ENCODE measurements around the gene RBM23.
A peak's percentile ranks its signal among the peaks of the same experiment; 100 is the strongest.
"Not testable (repeated sequence)": the region's sequence is repeated elsewhere in the genome, so short reads cannot be mapped to it uniquely, and the experiment has no call there.

RBM23 gene

DNA sequence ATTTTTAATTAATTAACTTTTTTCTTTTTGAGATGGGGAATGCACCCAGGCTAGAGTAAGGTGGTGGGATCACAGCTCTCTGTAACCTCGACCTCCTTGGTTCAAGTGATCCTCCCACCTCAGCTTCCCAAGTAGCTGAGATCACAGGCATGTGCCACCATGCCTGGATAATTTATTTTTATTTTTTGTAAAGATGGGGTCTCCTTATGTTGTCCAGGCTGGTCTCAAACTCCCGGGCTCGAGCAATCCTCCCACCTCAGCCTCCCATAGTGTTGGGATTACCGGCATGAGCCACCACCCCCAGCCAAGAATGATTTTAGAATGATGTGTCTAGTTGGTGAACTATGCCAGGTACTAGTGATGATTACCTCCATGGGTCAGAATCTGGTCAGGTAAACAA, 54.0 kb downstream of the RBM23 start:
- DNase-seq (ENCODE audit: low spot score), result no peak

DNA sequence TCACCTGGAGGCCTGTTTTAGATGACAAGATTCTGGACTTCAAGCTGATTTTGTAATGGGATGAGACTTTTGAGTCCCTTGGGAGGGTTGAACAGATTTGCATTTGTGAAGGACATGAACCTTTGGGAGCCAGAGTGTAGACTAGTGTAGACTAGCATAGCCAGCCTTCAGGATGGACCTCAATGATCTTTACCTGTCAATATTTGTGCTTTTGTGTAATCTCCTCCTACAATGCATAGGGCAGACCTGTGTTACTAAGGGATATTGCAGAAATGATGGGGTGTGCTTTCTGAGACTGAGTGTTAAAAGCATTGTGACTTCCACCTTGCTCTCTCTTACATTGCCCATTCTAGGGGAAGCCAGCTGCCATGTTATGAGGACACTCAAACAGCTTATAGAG, 57.3 kb downstream of the RBM23 start:
- DNase-seq (ENCODE audit: low spot score), result no peak

DNA sequence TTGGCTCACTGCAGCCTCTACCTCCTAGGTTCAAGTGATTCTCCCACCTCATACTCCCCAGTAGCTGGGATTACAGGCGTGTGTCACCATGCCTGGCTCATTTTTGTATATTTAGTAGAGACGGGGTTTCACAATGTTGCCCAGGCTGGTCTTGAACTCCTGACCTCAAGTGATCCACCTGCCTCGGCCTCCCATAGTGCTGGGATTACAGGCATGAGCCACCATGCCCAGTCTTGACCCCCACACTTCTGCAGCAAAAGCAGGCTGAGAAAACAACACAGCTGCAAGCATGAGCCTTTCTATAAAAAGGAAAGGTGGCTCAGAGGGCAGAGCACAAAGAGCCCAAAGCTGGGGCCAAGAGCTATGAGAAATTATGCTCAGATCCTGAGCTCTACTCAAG, 58.6 kb downstream of the RBM23 start:
- not testable (repeated sequence) for DNase-seq (ENCODE audit: low spot score)

DNA sequence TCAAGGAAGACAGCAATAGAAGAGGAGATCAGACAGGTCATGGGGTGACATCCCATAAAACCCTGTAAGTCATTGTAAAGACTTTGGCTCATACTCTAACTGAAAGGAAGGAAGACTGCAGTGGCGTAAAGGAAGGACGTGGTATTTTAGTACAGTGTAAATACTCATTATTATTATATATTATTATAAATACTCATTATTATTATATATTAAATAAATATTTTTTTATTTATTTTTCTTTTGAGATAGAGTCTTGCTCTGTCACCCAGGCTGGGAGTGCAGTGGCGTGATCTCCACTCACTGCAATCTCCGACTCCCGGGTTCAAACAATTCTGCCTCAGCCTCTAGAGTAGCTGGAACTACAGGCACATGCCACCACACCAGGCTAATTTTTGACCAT, 62.5 kb downstream of the RBM23 start:
- DNase-seq (ENCODE audit: low spot score), result no peak

DNA sequence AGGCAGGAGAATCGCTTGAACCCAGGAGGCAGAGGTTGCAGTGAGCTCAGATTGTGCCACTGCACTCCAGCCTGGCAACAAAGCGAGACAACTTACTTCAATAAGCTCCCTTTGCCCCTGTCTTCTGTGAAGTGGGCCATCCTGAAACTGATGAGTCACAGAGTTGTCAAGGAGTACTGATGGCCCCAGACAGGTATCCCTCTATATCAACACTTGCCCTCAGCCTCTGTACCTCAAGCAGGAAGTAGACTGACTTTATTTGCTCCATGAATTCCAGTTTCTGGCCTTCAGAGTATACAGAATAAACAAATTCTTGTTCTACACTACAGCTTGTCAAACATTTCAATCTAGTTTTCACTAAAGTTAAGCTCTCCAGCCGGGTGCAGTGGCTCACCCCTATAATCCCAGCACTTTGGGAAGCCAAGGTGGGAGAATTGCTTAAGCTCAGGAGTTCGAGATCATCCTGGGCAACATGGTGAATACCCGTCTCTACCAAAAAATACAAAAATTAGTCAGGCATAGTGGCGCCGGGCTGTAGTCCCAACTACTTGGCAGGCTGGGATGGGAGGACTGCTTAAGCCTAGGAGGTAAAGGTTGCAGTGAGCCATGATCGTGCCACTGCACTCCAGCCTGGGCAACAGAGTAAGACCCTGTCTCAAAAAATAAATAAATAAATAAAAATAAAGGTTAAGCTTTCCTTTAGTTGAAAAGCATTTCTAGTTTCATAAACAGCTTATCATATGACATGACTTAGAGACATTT, 63.8 kb downstream of the RBM23 start:
- no peak for DNase-seq (ENCODE audit: low spot score)

DNA sequence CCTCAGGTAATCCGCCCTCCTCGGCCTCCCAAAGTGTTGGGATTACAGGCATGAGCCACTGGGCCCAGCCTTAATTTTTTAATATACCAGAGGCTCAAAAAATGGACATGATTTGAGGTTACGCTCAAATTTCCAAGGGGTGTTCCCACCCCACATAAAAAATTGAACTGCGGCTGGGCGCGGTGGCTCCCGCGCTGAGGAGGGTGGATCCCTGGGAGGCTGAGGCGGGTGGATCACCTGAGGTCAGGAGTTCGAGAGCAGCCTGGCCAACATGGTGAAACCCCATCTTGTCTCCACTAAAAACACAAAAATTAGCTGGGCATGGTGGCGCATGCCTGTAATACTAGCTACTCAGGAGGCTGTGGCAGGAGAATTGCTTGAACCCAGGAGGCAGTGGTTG, 64.7 kb downstream of the RBM23 start:
- DNase-seq (ENCODE audit: low spot score), result not testable (repeated sequence)

DNA sequence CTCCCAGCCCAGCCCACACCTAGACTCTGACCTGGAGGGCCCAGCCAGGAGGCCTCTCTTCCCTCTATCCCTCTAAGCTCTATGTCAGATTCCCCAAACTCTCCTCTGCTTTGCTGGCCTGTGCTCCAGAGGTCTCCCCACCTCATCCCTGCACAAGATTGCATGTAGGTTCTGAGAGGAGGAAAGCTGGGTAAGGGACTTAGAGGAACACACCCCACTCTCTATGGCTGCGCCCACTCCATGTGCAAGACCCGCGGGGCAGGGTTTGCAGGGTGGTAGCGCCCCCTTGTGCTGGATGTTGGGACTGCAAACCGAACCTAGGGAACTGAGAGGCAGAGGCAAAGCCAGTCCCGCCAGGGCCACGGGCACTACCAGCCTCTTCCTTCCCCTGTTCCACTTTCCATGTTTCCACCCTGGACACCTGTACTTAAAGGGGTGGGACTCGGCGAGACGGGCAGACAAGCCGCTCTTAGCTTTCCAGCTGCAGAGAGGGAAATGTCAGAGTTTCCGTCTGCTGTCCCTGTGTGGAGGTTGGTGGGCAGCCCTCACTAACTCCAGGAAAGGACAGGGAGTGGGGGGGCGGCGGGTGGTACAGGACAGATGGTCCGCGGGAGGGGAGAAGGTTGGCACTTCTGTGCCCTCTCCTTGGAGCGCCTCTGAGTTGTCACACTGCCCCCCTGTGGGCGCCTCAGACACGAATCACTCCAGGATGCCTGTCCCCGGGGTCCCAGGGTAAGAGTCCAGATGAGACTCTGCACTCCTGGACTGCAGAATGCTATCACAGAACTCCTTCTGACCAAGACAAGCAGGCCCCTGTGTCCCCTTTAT, 65.8 kb downstream of the RBM23 start:
- peak; percentile 87 for DNase-seq (ENCODE audit: low spot score)

DNA sequence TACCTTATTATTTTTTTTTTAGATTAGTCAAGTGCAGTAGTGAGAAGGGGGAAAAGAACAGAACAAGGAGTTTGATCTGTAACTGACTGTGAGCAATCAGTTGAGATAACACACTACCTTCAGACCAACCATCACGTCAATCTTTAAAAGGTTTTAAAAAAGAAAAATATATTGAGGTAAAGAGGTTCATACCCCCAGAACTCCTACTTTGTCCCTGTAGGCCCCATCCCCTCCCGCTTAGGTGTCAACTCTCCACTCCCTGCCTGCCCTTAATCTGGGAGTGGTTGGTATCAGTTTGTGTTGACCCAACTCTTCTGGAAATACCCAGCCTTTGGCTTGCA, 66.4 kb downstream of the RBM23 start:
- peak; percentile 90 for DNase-seq (ENCODE audit: low spot score)

DNA sequence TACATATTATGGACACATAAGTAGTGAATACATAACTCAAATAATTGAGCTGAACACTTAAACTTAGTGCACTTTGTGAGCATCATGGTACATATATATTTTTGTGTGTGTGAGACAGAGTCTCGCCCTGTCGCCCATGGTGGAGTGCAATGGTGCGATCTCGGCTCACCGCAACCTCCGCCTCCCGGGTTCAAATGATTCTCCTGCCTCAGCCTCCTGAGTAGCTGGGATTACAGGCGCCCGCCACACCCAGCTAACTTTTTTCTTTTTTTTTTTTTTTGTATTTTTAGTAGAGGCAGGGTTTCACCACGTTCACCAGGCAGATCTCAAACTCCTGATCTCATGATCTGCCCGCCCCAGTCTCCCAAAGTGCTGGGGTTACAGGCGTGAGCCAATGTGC, 66.8 kb downstream of the RBM23 start:
- DNase-seq (ENCODE audit: low spot score), result not testable (repeated sequence)

DNA sequence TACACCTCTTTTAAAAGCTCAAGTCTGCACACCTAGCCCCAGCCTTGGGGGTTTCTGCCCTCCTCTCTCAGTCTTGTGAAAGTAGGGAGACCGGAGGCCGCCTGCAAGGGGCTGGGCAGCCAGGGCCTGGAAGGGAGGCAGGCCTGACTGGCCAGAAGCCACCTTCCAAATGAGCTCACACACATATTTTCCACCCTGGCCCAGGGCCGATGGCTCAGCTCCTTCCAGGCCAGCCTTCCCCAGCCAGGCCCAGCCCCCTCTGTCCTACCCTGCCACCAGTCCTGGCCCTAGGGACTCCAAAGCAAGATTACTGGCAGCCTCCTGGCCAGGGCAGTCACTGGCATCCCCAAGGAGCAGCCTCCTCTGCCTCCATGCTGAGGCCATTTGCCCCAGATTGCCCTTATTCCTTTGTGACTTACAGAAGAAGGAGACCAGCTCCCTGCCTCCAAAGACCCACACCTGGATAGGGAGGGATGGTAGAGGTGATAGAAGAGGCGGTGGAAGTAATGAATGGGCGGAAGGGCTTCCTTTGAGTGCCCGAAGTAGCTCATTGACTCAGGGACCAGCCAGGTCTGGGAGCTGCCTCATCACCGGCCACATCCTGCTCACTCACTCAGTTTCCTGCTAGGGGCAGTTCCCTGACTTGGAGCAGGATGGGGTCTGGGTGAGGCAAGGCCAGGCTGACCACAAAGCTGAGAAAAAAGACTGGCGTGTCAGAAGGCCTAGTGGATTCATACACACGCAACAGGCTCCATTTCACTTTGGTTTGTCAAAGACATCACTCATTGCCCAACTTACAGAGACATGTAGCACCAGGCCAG, 67.8 kb downstream of the RBM23 start:
- no peak for DNase-seq (ENCODE audit: low spot score)

DNA sequence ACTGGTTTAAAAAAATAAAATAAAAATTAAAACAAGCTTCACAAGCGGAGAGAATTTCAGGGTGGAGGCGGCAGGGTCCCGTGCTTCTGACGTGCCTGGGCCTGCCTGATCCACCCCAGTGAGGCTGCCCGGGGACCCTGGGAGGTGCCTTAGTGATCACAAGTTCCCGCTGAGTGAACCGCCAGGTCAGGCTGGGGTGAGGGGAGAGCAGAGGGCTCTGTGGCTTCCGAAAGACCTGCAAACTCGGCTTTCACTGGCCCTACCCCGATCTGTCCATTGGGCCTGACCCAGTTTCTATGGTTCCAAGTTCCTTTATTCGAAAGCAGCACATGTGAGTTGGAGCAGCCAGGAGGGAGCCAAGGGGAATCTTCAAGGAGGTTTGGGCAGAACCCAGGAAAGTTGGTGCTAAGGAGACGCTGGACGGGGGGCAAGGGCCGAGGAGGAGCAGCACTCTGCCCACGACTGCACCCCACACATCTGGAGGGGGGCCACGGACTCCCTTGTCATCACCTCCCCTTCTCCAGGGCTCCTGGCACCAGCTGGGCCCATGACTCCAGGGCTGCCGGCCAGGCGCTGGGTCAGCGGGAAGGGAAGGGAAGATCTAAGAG, 69.6 kb downstream of the RBM23 start:
- no peak for DNase-seq (ENCODE audit: low spot score)

DNA sequence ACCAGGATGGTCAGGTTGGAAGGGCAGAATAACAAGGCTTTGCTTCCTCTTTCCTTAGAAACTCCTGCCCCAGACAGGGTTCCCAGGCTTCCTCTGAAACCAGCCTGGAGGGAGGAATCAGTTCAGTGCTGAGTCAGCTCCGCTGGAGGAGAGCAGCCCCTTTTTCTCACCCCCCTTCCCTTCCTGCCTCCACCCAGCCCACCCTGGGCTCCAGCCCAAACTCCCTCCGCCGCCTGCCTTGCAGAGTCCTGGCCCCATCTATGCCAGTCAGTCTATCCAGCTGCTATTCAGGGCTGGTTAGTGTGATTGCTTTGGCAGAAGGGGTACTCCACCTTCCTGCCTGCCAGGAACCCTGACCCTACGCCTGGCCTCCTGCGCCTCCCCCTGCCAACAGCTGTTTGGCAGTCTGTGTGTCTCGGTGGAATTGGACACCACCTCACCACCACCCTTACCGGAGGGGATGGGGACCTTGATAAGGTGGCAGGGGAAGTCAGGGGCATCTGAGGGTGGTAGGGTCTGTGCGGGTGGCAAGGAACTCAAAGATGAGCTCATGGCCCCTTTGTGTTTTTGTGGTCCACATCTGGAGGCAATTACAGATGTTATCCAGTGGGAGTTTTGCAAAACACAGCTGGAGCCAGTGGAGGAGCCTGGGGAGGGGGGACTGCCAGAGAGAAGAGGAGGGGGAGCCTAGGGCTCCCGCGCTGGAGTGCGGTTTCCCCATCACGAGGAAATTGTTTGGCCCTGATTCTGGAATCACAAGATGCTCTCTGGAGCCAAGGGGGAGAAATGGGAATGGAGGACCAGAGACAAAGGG, 70.4 kb downstream of the RBM23 start:
- no peak for DNase-seq (ENCODE audit: low spot score)

DNA sequence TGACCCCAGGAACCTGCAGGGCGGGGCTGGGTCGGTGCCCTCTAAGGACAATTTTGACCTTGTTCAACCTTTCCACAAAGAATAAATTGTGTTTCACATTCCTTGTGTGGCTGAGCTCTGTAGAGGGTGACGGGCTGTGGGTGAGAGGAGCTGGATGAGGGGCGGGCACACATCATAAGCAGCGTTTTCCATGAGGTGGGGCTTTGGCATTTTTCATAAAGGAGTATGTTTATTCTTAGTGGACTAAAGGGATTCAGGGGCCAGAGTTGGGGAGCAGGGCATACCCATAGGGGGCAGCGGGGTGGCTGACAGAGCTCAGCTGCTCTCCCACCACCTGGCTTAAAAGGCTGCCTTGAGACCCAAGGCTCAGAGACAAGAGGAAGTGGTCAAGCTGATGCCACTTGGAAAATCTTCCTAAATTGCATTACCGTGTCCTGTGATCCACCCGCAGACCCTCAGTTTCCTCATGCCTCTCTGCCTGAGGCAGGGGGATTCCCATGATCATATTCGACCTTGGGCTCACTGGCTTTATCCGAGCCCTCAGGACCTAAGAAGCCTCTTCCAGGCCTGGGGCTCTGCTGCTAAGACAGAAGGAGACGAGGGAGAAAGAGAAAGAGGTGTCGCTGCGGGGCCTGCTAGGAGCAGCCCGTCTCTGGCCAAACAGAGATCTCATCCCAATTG, 71.1 kb downstream of the RBM23 start:
- no peak for DNase-seq (ENCODE audit: low spot score)

DNA sequence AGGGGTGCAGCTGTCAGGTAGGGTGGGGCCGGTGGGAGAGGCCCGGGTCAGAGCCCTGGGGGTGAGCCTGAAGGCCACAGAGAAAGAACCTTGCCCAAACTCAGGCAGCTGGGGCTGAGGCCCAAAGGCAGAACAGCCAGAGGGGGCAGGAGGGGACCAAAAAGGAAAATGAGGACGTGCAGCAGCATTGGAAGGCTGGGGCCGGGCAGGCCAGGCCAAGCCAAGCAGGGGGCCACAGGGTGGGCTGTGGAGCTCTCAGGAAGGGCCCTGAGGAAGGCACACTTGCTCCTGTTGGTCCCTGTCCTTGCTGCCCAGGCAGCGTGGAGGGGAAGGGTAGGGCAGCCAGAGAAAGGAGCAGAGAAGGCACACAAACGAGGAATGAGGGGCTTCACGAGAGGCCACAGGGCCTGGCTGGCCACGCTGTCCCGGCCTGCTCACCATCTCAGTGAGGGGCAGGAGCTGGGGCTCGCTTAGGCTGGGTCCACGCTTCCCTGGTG, 72.1 kb downstream of the RBM23 start:
- DNase-seq (ENCODE audit: low spot score), result no peak

DNA sequence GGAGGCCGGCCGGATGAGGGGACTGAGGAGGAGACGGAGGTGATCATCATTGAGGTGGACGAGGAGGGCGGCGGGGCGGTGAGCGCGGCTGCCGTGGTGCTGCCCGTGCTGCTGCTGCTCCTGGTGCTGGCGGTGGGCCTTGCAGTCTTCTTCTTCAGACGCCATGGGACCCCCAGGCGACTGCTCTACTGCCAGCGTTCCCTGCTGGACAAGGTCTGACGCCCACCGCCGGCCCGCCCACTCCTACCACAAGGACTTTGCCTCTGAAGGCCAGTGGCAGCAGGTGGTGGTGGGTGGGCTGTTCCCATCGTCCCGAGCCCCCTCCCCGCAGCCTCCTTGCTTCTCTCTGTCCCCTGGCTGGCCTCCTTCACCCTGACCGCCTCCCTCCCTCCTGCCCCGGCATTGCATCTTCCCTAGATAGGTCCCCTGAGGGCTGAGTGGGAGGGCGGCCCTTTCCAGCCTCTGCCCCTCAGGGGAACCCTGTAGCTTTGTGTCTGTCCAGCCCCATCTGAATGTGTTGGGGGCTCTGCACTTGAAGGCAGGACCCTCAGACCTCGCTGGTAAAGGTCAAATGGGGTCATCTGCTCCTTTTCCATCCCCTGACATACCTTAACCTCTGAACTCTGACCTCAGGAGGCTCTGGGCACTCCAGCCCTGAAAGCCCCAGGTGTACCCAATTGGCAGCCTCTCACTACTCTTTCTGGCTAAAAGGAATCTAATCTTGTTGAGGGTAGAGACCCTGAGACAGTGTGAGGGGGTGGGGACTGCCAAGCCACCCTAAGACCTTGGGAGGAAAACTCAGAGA, 72.9 kb downstream of the RBM23 start:
- no peak for DNase-seq (ENCODE audit: low spot score)

DNA sequence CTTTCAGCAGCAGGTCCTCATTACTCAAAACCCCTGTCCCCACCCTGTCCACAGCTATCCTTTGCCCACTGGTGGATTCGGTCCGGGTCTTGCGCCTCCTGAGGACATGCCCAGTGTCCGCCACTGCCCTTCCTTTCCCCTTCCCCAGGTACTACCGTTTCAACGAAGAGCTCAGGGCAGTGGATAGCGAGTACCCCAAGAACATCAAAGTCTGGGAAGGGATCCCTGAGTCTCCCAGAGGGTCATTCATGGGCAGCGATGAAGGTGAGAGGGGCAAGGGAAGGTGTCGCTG, 73.9 kb downstream of the RBM23 start:
- no peak for DNase-seq (ENCODE audit: low spot score)

DNA sequence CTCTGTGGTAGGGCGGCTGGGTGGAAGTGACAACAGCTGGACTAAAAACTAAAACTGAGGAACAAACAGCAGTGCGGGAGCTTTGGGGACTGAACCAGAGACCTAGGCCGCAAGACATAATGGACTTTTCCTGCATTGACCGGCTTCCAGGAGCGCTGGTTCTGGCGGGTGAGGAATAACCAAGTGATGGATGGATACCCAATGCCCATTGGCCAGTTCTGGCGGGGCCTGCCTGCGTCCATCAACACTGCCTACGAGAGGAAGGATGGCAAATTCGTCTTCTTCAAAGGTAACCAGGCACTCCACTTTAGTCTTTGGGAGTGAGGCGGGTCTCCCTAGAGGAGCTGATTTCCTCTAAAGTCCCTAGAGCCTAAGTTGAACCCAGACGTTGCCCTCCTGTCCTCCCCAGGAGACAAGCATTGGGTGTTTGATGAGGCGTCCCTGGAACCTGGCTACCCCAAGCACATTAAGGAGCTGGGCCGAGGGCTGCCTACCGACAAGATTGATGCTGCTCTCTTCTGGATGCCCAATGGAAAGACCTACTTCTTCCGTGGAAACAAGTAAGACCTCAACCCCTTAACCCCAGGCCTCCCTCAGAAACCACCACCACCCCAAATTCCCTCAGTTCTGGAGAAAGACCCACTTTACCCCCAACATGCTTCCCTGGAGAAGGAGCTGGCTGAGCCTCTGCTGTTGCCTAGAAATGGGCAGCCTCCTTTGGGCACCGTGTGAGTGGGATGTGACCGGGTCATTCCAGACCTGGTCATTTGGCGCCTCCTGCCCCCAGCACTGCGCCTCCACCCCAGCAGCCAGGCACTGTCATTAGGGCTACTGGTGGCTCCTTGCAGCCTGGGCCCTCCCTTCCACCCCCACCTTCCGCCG, 74.5 kb downstream of the RBM23 start:
- no peak for DNase-seq (ENCODE audit: low spot score)
